Measurements from ENCODE around the gene AOPEP.

Gene AOPEP

GRCh38 chr9:94794476-94795167 is 68.1 kb downstream of the AOPEP start:
- DNase-seq = peak; percentile 4 to 12

DNA sequence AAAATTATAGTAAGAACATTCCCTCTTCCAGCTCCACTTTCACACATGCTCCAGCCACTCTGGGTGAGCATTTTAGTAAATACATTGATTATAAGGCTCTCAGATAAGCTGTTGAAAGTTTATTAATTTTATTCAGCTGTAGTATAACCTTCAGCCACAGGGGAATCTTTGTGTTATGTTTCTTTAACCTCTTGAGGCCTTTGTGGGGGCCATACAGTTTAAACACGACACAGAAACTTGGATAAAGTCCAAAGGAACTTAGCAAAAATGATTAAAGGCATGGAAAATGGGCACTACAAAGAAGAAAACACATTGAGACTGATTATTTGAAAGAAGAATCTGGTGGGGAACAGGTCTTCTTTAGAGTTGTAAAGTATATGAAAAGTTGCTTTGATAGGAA is 70.2 kb downstream of the AOPEP start:
- DNase-seq = no peak

DNA sequence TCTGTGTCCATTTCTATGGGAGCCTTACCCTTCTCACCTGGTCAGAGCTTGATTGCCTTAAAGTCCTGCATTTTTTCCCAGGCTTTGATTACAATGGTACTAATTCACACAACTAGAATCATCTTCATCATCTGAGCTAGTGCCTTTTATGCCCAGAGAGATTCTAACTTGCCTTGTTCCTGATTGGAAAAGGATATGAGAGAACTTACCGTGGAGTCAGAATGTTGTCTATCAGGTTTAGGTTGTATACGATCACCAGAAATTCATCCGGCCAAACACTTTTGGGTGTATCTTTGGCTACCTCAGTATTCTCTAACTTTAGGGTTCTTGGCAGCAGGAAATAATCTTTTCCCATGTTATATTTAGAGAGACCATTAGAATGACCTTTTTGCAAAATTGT is 71.7 kb downstream of the AOPEP start:
- DNase-seq = no peak

GRCh38 chr9:94798708-94799107 is 72.2 kb downstream of the AOPEP start:
- no peak for DNase-seq

GRCh38 chr9:94799578-94800264 is 73.2 kb downstream of the AOPEP start:
- no peak for DNase-seq

DNA sequence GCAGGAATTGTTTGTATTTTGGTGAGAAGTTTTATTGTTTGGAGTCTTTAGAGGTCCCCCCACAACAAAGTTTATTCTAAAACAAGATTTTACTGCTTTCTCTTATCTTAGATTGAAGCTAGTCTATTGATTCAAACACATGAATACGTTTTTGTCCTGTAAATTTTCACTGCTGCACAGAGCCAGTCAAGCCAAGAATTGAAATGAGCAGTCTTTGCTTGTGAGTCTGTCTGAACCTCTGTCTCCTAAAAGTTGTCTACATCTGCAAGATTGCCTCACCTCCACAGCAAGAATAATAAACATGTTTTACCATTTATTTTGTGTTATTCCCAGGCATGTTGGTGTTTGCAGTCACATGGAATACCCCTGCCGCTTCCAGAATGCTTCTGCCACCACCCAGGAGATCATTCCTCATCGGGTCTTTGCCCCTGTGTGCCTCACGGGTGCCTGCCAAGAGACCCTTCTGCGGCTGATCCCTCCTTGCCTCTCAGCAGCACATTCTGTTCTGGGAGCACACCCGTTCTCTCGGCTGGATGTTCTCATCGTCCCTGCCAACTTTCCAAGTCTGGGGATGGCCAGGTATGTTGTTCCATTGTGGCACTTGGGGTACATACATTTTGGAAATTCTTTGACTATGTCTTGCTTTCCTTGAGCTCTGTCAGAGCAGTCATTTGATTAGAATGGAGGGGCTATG is 74.1 kb downstream of the AOPEP start:
- DNase-seq = no peak

GRCh38 chr9:94801234-94801633 is 74.7 kb downstream of the AOPEP start:
- DNase-seq = no peak

DNA sequence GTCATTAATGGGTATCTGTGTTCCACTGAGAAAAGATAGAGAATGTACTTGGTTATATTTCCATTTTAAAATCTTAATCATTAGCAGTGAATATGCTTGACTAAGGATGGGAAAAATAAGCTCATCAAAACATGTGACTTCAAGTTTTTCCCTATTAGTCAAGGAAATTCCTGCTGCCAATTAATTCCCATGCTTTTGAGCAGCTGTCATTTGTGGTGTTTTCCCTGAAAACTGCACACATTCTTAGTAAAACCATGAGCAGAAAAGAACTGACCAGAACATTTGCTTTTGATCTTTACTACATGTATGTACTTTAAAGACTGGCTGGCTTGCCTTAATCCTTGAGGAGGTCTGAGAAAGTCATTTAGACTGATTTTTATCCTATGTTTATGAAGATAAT is 75.2 kb downstream of the AOPEP start:
- DNase-seq = no peak

- no peak for DNase-seq
Measured at GRCh38 chr9:94802251-94802650, 75.8 kb downstream of the AOPEP start.

DNA sequence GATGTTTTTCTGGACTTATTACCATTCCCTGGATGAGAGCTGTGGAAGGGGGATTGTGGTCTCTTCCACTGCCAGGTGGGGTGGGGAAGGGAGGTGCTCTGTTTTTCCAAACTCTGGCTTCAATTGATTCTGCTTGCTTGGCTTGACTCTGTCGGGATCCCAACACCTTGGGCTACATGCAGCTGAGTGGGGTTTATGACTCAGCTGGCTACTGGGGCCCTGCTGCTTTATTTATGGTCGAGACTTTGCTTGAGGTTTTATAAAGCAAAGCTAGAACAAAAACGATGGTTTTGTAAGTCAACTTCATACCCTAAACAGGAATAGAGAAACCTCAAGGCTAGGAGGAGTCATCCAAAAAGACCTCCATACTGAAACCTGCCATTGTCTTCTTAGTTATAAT is 76.3 kb downstream of the AOPEP start:
- no peak for DNase-seq

- DNase-seq = no peak
Measured at GRCh38 chr9:94804316-94804715, 77.8 kb downstream of the AOPEP start.

- DNase-seq = no peak
Measured at GRCh38 chr9:94805051-94805489, 78.6 kb downstream of the AOPEP start.

GRCh38 chr9:94805585-94805984 is 79.1 kb downstream of the AOPEP start:
- DNase-seq = no peak

GRCh38 chr9:94806307-94806893 is 79.9 kb downstream of the AOPEP start:
- no peak for DNase-seq

- no peak for DNase-seq
Measured at GRCh38 chr9:94807556-94807955, 81.1 kb downstream of the AOPEP start.

GRCh38 chr9:94808926-94809700 is 82.6 kb downstream of the AOPEP start:
- no peak for DNase-seq

DNA sequence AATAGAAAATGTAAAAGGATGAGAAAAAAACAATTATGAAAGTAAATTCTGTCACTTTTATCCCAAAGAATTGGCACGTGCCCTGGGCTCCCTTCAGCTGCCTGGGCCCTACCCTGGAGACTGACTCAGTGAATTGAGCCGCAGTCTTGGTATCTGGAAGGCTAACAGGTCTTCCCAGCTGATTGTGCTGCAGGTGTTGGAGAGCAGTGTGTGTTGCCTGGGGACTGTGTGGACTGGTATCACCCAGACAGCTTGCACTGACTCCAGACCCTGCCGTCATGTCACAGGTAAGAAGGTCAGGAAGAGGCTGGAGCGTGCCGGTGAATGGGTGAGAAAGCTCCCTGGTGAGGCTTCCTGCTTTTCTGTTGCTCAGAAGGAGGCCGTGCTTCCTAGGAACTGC is 83.3 kb downstream of the AOPEP start:
- DNase-seq = no peak

DNA sequence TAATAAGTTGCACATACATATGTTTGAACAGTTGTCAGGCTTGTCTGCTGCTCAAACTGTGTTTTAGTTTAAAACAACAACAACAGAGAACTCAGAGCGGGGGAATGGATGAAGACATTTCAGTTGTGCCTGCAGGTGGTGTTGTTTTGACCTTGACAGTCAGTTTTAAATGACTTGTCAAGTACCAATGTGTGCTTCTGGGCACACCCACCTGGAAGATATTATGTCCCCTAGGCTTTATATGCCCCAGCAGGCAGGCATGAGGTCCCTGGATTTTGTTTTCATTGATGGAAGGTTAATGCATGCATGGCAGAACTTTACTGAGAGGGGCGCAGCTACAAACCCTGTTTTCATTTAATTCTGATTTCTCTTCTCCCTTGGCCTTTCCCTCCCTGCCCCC is 84.6 kb downstream of the AOPEP start:
- no peak for DNase-seq

- no peak for DNase-seq
Measured at GRCh38 chr9:94812343-94812742, 85.8 kb downstream of the AOPEP start.

GRCh38 chr9:94813379-94813778 is 86.9 kb downstream of the AOPEP start:
- no peak for DNase-seq

DNA sequence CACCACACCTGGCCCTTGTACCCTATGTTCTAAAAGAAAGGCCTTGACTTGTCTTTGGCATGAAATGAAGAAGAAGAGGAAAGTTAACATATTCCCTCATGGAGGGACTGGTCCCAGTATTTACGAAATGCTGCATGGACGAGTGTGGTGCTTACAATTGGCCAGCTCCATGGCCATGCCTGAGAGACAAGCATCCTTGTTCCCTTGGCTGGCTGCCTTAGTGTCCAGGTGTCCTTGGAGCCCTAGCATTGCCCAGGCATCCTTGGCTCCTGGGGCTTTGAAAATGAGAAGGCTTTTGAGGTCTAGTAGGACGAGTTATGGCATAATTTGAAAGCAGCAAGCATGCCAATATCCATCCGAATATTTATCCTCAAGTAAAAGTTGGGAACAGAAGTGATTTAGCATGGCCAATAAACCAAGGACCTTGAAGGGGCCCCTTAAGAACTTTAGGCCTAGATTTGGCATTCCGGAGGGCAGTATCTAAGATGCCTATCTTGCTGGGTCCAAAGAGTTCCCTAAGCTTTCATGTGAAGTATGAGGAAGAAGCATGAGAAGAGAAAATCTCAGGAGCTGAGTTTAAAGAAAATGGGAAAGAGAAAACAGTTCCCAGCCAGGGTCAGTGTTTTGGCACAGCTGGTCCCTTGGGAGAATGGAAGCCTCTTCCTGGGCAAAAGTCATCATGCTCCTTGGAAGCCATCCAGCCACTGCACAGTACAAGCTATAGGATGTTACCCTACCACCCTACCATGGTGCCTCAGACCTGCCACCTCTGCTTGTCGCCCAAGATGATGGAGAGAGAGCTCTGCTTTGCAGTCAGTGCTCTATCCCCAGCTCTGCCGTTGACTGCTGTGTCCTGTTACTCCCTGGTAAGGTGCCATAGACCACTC is 91.0 kb downstream of the AOPEP start:
- no peak for DNase-seq

GRCh38 chr9:94818178-94818541 is 91.7 kb downstream of the AOPEP start:
- DNase-seq = no peak

Data from Kasumi-1 (cell line).